Panc1 (cell line): ENCODE measurements around the gene PRKCA.

ENCODE experiments used
- CTCF ChIP-seq: fragments of 450-650 bp; IDR thresholded peaks from 2 replicates; pipeline ENCODE4 v1.5.1; 2017; ENCODE audit warnings: mild to moderate bottlenecking
- POLR2AphosphoS5 ChIP-seq: IDR thresholded peaks from 2 replicates; pipeline ENCODE4 v1.6.1; 2012; ENCODE audit warnings: mild to moderate bottlenecking, low read depth, low read length, moderate library complexity
- SIN3A ChIP-seq: IDR thresholded peaks from 2 replicates; pipeline ENCODE4 v1.6.1; 2012; ENCODE audit warnings: low read depth, mild to moderate bottlenecking, low read length, moderate library complexity, borderline replicate concordance; ENCODE audit not compliant: insufficient read depth

- TF ChIP-seq CTCF = no peak
- no peak for TF ChIP-seq SIN3A
- no peak for TF ChIP-seq POLR2AphosphoS5
These were observed 34.9 kb downstream of the PRKCA start for GRCh38 chr17:66337268-66337667.
